SK-N-SH treated with all-trans-retinoic acid at 6 μM for 48 hours (cell line): ENCODE results near the gene ADAMTSL3.

Experiments used
- ATAC-seq: fragments of 200-7000 bp; cut with Tn5 transposase; 3 replicates; pipeline ENCODE4 v1.9.1; 2020; ENCODE audit warnings: mild to moderate bottlenecking, moderate library complexity
- ARNTL ChIP-seq: fragments of 450-650 bp; formaldehyde crosslinking; IDR thresholded peaks from 2 replicates; pipeline ENCODE4 v1.5.0; 2020; ENCODE audit warnings: low read depth, mild to moderate bottlenecking, moderate library complexity, borderline replicate concordance
- CSDC2 ChIP-seq: fragments of 250-450 bp; sonication (Bioruptor Pico); IDR thresholded peaks from 2 replicates; pipeline ENCODE4 v1.5.0; 2020; ENCODE audit warnings: mild to moderate bottlenecking, moderate library complexity
- CSRNP3 ChIP-seq: fragments of 250-450 bp; sonication (Bioruptor Pico); IDR thresholded peaks from 2 replicates; pipeline ENCODE4 v1.5.1; 2021; ENCODE audit warnings: mild to moderate bottlenecking, moderate library complexity
- ESRRG ChIP-seq: fragments of 250-450 bp; sonication (Bioruptor Pico); IDR thresholded peaks from 2 replicates; pipeline ENCODE4 v1.6.1; 2021; ENCODE audit warnings: mild to moderate bottlenecking
- GLIS3 ChIP-seq: fragments of 250-450 bp; sonication (Bioruptor Pico); IDR thresholded peaks from 2 replicates; pipeline ENCODE4 v1.5.0; 2020; ENCODE audit warnings: mild to moderate bottlenecking, moderate library complexity
- ISL1 ChIP-seq: fragments of 250-450 bp; sonication (Bioruptor Pico); IDR thresholded peaks from 2 replicates; pipeline ENCODE4 v2.1.2; 2022; ENCODE audit warnings: mild to moderate bottlenecking, moderate library complexity
- OSR1 ChIP-seq: fragments of 250-450 bp; sonication (Bioruptor Pico); IDR thresholded peaks from 2 replicates; pipeline ENCODE4 v1.8.0; 2022; ENCODE audit warnings: moderate library complexity, mild to moderate bottlenecking, inconsistent platforms
- PATZ1 ChIP-seq: fragments of 250-450 bp; sonication (Bioruptor Pico); IDR thresholded peaks from 2 replicates; pipeline ENCODE4 v1.8.0; 2020; ENCODE audit warnings: mild to moderate bottlenecking, moderate library complexity, borderline replicate concordance
- PPARA ChIP-seq: fragments of 250-450 bp; sonication (Bioruptor Pico); IDR thresholded peaks from 2 replicates; pipeline ENCODE4 v1.5.0; 2020; ENCODE audit warnings: mild to moderate bottlenecking, borderline replicate concordance
- RARB ChIP-seq: fragments of 250-450 bp; sonication (Bioruptor Pico); IDR thresholded peaks from 2 replicates; pipeline ENCODE4 v1.8.0; 2021; ENCODE audit warnings: mild to moderate bottlenecking, moderate library complexity
- SNAI2 ChIP-seq: fragments of 250-450 bp; sonication (Bioruptor Pico); IDR thresholded peaks from 2 replicates; pipeline ENCODE4 v1.5.0; 2020; ENCODE audit warnings: mild to moderate bottlenecking, moderate library complexity
- TCF4 ChIP-seq: fragments of 250-450 bp; sonication (Bioruptor Pico); IDR thresholded peaks from 2 replicates; pipeline ENCODE4 v1.8.0; 2021; ENCODE audit warnings: mild to moderate bottlenecking, moderate library complexity, borderline replicate concordance
- TOX ChIP-seq: fragments of 250-450 bp; sonication (Bioruptor Pico); IDR thresholded peaks from 2 replicates; pipeline ENCODE4 v1.8.0; 2021; ENCODE audit warnings: mild to moderate bottlenecking, moderate library complexity, borderline replicate concordance
- ZC3H10 ChIP-seq: fragments of 250-450 bp; sonication (Bioruptor Pico); IDR thresholded peaks from 2 replicates; pipeline ENCODE4 v1.5.1; 2021; ENCODE audit warnings: mild to moderate bottlenecking, moderate library complexity
- ZFP3 ChIP-seq: fragments of 250-450 bp; sonication (Bioruptor Pico); IDR thresholded peaks from 2 replicates; pipeline ENCODE4 v1.5.0; 2020; ENCODE audit warnings: mild to moderate bottlenecking, moderate library complexity
- ZFP30 ChIP-seq: fragments of 450-650 bp; formaldehyde crosslinking; IDR thresholded peaks from 2 replicates; pipeline ENCODE4 v1.5.0; 2022; ENCODE audit warnings: mild to moderate bottlenecking, moderate library complexity
- ZNF565 ChIP-seq: fragments of 450-650 bp; formaldehyde crosslinking; conservative IDR thresholded peaks from 2 replicates; pipeline ENCODE4 v1.5.0; 2020; ENCODE audit warnings: low read depth, mild to moderate bottlenecking, moderate library complexity
- ZNF70 ChIP-seq: fragments of 450-650 bp; formaldehyde crosslinking; IDR thresholded peaks from 2 replicates; pipeline ENCODE4 v1.5.0; 2020; ENCODE audit warnings: mild to moderate bottlenecking, moderate library complexity
- ZNF8 ChIP-seq: fragments of 450-650 bp; formaldehyde crosslinking; IDR thresholded peaks from 2 replicates; pipeline ENCODE4 v1.5.0; 2020; ENCODE audit warnings: mild to moderate bottlenecking, moderate library complexity
- TF ChIP-seq, protein P1 (sequence below): fragments of 250-450 bp; sonication (Bioruptor Pico); IDR thresholded peaks from 2 replicates; pipeline ENCODE4 v1.5.1; 2020; ENCODE audit warnings: low read depth, mild to moderate bottlenecking, moderate library complexity

Gene ADAMTSL3

GRCh38 chr15:83992324-83993031, 338.6 kb downstream of the ADAMTSL3 start:
- TF ChIP-seq CSDC2 (CRISPR knock-in tag) (no peak), ARNTL (CRISPR knock-in tag) (no peak), ZNF8 (CRISPR knock-in tag) (no peak), ZNF70 (no peak), TCF4 (CRISPR knock-in tag) (no peak), ZFP30 (CRISPR knock-in tag) (no peak), SNAI2 (CRISPR knock-in tag) (no peak), ISL1 (CRISPR knock-in tag) (no peak)
- ATAC-seq, result no peak

GRCh38 chr15:83993591-83993990, 339.7 kb downstream of the ADAMTSL3 start:
- ATAC-seq, result no peak
- no peak for TF ChIP-seq ZNF565 (CRISPR knock-in tag)
- TF ChIP-seq PATZ1, result no peak
- TF ChIP-seq RARB (CRISPR knock-in tag), result no peak
- no peak for TF ChIP-seq PPARA (CRISPR knock-in tag)

DNA sequence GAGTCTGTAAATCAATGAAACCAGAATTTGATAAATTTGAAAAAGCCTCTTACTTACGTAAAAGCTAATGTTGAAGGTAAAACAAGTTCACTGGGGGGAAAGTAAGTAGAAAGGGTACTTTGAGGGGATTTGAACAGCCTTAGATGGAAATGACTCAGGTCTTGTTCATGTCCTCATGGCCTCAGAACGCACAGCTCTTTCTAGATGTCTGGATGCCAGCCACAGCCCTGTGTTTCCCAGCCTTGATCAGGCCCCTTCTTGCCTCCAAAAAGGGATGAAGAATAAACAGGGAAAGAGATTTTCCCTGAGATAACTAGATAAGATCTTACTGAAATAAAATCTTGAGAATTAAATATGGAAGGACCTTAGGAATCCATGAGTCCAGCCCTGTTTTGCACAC, 344.6 kb downstream of the ADAMTSL3 start:
- ATAC-seq, result no peak
- no peak for TF ChIP-seq ZFP30 (CRISPR knock-in tag)

DNA sequence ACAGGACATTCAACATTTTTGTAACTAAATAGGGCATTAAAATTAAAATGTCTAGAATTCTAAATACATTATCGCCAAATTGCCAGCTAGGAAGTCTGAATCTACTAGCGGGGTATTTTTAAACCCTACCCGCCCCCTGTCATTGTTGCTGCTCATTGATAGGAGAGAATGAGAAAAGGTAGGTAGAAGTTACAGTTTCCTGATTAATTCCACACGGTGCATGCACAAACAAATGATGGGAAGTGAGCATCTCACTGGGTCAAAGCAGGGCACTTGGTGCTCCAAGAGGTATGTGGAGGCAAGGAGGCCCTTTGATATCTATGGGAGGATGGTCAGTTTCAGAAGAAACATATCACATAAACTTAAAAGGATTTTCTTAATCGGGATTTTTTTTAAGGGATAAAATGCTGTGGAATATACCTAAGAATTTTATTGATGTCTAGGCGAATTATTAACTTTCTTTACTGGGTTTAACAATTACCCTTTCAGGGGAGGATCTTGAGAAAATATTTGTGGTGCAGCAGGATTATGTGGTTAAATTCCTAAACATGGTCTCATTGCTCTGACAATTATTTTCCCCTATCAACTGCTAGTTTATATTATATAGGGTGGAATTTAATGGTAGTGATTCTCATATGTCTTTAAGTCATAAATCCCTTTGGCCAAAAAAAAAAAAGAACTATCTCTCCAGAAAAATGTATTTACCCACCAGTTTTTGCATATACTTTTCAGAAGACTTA, 345.6 kb downstream of the ADAMTSL3 start:
- ATAC-seq, result no peak

DNA sequence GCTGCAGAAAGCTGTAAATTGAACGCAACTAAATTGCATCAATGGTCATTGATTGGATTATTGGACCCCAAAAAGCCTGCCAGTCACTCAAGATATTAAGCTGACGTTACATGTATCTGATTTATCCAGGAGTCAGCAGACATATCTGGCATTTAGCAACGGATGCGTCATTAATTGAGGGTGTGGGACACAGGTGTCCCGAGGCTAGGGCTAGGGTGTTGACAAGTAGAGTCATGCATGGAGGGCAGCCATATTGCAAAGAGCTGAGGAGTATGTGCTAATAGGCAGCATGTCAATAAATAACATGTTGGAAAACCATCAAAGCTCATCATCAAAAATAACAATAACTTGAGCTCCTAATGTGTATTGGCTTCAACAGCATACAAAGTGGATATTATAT, 347.1 kb downstream of the ADAMTSL3 start:
- TF ChIP-seq PPARA (CRISPR knock-in tag) (no peak), TCF4 (CRISPR knock-in tag) (no peak), ZNF8 (CRISPR knock-in tag) (no peak), ZFP3 (no peak), PATZ1 (no peak), GLIS3 (CRISPR knock-in tag) (no peak), CSDC2 (CRISPR knock-in tag) (no peak), CSRNP3 (CRISPR knock-in tag) (no peak)

More for the DNA sequence above, 345.6 kb downstream of the ADAMTSL3 start:
- TF ChIP-seq ARNTL (CRISPR knock-in tag) (no peak), TOX (CRISPR knock-in tag) (no peak), OSR1 (CRISPR knock-in tag) (no peak), ZNF8 (CRISPR knock-in tag) (no peak), GLIS3 (CRISPR knock-in tag) (no peak), ZNF70 (no peak), PPARA (CRISPR knock-in tag) (no peak), ZNF565 (CRISPR knock-in tag) (no peak)

DNA sequence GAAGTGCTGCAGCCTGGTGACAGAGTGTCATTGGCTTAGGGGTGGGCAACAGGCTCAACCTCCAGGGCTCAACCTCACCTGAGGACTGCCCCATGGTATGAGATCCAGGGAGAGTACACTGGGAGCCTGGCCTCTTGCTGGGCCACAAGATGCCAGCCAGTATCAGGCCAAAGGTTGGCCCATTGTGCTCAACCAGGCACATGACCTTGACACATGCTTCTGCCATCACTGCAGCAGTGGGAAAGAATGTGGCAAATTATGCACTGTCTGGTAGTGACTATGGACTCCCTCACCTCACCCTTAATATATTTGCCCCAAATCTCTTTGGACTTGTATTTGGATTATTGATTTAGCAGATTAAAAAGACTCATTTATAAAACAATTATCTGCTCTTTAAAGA, 347.7 kb downstream of the ADAMTSL3 start:
- no peak for TF ChIP-seq ESRRG (CRISPR knock-in tag)
- TF ChIP-seq ZFP30 (CRISPR knock-in tag), result no peak
- TF ChIP-seq RARB (CRISPR knock-in tag), result no peak
- no peak for TF ChIP-seq ZNF8 (CRISPR knock-in tag)
- no peak for TF ChIP-seq TCF4 (CRISPR knock-in tag)
- TF ChIP-seq ISL1 (CRISPR knock-in tag), result no peak
- no peak for TF ChIP-seq OSR1 (CRISPR knock-in tag)
- TF ChIP-seq, protein P1, sequence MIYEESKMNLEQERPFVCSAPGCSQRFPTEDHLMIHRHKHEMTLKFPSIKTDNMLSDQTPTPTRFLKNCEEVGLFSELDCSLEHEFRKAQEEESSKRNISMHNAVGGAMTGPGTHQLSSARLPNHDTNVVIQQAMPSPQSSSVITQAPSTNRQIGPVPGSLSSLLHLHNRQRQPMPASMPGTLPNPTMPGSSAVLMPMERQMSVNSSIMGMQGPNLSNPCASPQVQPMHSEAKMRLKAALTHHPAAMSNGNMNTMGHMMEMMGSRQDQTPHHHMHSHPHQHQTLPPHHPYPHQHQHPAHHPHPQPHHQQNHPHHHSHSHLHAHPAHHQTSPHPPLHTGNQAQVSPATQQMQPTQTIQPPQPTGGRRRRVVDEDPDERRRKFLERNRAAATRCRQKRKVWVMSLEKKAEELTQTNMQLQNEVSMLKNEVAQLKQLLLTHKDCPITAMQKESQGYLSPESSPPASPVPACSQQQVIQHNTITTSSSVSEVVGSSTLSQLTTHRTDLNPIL, result no peak
- no peak for TF ChIP-seq ZC3H10
- TF ChIP-seq ARNTL (CRISPR knock-in tag), result no peak
- TF ChIP-seq PATZ1, result no peak
- no peak for TF ChIP-seq GLIS3 (CRISPR knock-in tag)
- no peak for ATAC-seq

More for the DNA sequence above, 347.1 kb downstream of the ADAMTSL3 start:
- no peak for ATAC-seq
